Measurements from ENCODE around the gene RASSF5. TPM values are rescaled to one million over a fixed set of nuclear protein-coding genes. Genes with fewer than 3 reads are reported as not detected.
A peak's percentile ranks its signal among the peaks of the same experiment; 100 is the strongest.

Gene RASSF5
- total RNA-seq, 1 experiment from 2014 or later, result 2.1 TPM

DNA sequence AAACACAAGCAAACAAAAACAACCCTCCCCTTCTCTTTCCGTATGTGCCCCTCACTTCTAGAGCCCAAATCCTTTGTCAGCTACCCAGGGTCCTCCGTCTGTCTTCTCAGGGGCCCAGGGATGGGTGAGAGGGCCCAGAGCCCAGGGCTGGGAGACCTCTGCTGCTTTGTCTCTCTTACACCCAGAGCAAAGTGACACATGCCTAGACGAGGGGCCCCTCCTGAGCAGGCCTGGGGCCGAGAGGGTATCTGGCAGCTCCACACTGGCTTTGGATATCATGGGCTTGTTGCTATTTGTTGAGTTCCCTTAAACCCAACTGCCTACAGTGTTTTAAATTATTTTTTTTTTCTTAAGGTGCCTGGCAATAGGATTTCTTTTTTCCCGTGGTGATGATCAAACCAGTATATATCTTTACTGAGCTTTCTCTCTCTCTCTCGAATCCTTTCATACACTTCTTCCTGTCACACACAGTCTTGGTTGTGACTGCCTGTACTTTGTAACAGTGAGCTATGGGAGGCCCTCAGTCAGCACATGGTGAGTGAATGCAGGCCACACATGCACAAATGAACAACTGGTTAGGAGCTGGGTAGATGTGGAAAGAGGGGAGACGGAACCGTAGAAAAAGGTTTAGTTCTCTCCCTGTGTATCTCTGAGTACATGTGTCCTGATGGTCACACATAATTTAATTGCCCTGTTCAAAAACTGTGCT, 14.5 kb downstream of the RASSF5 start:
- no peak overlapping the region for H3K4me3 Mint-ChIP-seq
- no peaks in the 10 kb centered on the region for H3K27me3 Mint-ChIP-seq (ENCODE audit: low read depth)
- DNase-seq (ENCODE audit: low spot score) (no peak), ATAC-seq (no peak)
- no peaks in the 10 kb centered on the region for H3K36me3 Mint-ChIP-seq
- CTCF ChIA-PET, result interaction anchor here (1.6 to 4.0 kb wide), 3 partner anchors 10 to 32 kb away, joined by 4 to 13 read pairs (median 10); no protein-coding TSS in a partner anchor
- H3K4me1 Mint-ChIP-seq, result 0 out of 2 replicates have a peak, but pooled peaks cover 3% of the 10 kb centered on the region
- TF ChIP-seq, protein P1, sequence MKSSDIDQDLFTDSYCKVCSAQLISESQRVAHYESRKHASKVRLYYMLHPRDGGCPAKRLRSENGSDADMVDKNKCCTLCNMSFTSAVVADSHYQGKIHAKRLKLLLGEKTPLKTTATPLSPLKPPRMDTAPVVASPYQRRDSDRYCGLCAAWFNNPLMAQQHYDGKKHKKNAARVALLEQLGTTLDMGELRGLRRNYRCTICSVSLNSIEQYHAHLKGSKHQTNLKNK (CRISPR knock-in tag; IDR thresholded peaks at IDR 0.05), result no peak
- TF ChIP-seq, protein P2, sequence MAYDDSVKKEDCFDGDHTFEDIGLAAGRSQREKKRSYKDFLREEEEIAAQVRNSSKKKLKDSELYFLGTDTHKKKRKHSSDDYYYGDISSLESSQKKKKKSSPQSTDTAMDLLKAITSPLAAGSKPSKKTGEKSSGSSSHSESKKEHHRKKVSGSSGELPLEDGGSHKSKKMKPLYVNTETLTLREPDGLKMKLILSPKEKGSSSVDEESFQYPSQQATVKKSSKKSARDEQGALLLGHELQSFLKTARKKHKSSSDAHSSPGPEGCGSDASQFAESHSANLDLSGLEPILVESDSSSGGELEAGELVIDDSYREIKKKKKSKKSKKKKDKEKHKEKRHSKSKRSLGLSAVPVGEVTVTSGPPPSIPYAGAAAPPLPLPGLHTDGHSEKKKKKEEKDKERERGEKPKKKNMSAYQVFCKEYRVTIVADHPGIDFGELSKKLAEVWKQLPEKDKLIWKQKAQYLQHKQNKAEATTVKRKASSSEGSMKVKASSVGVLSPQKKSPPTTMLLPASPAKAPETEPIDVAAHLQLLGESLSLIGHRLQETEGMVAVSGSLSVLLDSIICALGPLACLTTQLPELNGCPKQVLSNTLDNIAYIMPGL (CRISPR knock-in tag; IDR thresholded peaks at IDR 0.05), result no peak
- TF ChIP-seq ZNF232 (CRISPR knock-in tag; IDR thresholded peaks at IDR 0.05), result no peak
- TF ChIP-seq OVOL2 (CRISPR knock-in tag; IDR thresholded peaks at IDR 0.05; ENCODE audit: borderline replicate concordance), result no peak
- no peak for TF ChIP-seq ZNF671 (CRISPR knock-in tag; IDR thresholded peaks at IDR 0.05)
- TF ChIP-seq, protein P3, sequence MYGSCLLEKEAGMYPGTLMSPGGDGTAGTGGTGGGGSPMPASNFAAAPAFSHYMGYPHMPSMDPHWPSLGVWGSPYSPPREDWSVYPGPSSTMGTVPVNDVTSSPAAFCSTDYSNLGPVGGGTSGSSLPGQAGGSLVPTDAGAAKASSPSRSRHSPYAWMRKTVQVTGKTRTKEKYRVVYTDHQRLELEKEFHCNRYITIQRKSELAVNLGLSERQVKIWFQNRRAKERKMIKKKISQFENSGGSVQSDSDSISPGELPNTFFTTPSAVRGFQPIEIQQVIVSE (CRISPR knock-in tag; IDR thresholded peaks at IDR 0.05; ENCODE audit: borderline replicate concordance), result no peak
- no peak for TF ChIP-seq NR3C1 (CRISPR knock-in tag; conservative IDR thresholded peaks at IDR 0.05; ENCODE audit: low read depth)
- TF ChIP-seq, protein P4, sequence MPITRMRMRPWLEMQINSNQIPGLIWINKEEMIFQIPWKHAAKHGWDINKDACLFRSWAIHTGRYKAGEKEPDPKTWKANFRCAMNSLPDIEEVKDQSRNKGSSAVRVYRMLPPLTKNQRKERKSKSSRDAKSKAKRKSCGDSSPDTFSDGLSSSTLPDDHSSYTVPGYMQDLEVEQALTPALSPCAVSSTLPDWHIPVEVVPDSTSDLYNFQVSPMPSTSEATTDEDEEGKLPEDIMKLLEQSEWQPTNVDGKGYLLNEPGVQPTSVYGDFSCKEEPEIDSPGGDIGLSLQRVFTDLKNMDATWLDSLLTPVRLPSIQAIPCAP (CRISPR knock-in tag; IDR thresholded peaks at IDR 0.05), result no peak
- TF ChIP-seq, protein P5, sequence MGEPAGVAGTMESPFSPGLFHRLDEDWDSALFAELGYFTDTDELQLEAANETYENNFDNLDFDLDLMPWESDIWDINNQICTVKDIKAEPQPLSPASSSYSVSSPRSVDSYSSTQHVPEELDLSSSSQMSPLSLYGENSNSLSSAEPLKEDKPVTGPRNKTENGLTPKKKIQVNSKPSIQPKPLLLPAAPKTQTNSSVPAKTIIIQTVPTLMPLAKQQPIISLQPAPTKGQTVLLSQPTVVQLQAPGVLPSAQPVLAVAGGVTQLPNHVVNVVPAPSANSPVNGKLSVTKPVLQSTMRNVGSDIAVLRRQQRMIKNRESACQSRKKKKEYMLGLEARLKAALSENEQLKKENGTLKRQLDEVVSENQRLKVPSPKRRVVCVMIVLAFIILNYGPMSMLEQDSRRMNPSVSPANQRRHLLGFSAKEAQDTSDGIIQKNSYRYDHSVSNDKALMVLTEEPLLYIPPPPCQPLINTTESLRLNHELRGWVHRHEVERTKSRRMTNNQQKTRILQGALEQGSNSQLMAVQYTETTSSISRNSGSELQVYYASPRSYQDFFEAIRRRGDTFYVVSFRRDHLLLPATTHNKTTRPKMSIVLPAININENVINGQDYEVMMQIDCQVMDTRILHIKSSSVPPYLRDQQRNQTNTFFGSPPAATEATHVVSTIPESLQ (CRISPR knock-in tag; IDR thresholded peaks at IDR 0.05), result no peak
- TF ChIP-seq FOXJ3 (CRISPR knock-in tag; IDR thresholded peaks at IDR 0.05; ENCODE audit: borderline replicate concordance), result no peak
- no peaks in the 10 kb centered on the region for H3K9me3 Mint-ChIP-seq
- H3K27ac Mint-ChIP-seq, result no peak overlapping the region
- POLR2A ChIA-PET, result no interaction called here

DNA sequence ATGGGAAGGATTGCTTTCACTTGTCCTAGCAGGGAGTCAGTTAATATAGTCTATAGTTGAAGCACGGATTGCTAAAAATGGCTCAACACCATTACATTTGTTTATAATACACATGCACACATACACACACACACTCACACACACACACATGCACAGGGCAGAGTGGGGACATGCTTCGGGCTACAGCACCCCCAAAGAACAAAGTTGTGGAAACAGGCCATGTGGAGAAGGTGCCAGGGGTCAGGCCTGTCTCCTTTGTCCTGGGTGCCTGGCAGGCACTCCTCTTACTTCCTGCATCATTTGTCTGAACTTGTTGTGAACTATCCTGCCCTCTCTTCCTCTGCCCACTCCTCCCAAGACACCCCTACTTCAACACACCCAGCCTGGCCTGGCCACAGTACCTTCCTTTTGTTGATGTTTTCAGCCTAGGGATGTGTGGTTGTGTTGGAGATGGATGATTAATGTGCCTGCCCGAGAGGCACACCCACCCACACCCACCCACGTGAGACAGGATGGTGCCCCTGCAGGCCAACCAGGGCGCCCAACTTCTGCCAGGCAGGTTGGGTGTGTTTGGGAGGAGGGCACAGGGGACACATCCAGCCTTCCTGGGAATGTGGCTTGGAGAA, 17.5 kb downstream of the RASSF5 start:
- ChIA-PET POLR2A (no interaction called here), CTCF (interaction anchor here (1.0 to 1.3 kb wide), 2 partner anchors 19 to 59 kb away, joined by 3 to 6 read pairs; no protein-coding TSS in a partner anchor)
- Mint-ChIP-seq H3K36me3 (no peaks in the 10 kb centered on the region), H3K27ac (no peak overlapping the region), H3K9me3 (no peaks in the 10 kb centered on the region), H3K27me3 (ENCODE audit: low read depth) (no peaks in the 10 kb centered on the region; the same call in 1 of the 2 replicates), H3K4me1 (no peaks in the 10 kb centered on the region), H3K4me3 (no peak overlapping the region)
- DNase-seq (ENCODE audit: low spot score) (no peak), ATAC-seq (peak; percentile 26; the same call in 1 of the 2 replicates)
- TF ChIP-seq ZNF317 (CRISPR knock-in tag; IDR thresholded peaks at IDR 0.05; ENCODE audit: borderline replicate concordance, low read depth) (no peak), NFYB (CRISPR knock-in tag; conservative IDR thresholded peaks at IDR 0.05; ENCODE audit: low read depth) (no peak), HMGA2 (CRISPR knock-in tag; IDR thresholded peaks at IDR 0.05) (peak; percentile 76; the same call in 1 of the 2 replicates), SMAD4 (CRISPR knock-in tag; IDR thresholded peaks at IDR 0.05) (no peak), IRF2 (CRISPR knock-in tag; IDR thresholded peaks at IDR 0.05; ENCODE audit: borderline replicate concordance, low read depth) (no peak)
- TF ChIP-seq, protein P6, sequence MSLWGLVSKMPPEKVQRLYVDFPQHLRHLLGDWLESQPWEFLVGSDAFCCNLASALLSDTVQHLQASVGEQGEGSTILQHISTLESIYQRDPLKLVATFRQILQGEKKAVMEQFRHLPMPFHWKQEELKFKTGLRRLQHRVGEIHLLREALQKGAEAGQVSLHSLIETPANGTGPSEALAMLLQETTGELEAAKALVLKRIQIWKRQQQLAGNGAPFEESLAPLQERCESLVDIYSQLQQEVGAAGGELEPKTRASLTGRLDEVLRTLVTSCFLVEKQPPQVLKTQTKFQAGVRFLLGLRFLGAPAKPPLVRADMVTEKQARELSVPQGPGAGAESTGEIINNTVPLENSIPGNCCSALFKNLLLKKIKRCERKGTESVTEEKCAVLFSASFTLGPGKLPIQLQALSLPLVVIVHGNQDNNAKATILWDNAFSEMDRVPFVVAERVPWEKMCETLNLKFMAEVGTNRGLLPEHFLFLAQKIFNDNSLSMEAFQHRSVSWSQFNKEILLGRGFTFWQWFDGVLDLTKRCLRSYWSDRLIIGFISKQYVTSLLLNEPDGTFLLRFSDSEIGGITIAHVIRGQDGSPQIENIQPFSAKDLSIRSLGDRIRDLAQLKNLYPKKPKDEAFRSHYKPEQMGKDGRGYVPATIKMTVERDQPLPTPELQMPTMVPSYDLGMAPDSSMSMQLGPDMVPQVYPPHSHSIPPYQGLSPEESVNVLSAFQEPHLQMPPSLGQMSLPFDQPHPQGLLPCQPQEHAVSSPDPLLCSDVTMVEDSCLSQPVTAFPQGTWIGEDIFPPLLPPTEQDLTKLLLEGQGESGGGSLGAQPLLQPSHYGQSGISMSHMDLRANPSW (CRISPR knock-in tag; conservative IDR thresholded peaks at IDR 0.05; ENCODE audit: low read depth), result no peak

Data from WTC11 (cell line).